GM19372 (cell line): Measurements from ENCODE around the gene PAPOLB.

Experiments
- ATAC-seq: cut with Tn5 transposase; IDR thresholded peaks from one replicate; pipeline ENCODE4 v1.9.1; 2021; ENCODE audit warnings: mild to moderate bottlenecking, low read depth, moderate library complexity; ENCODE audit not compliant: unreplicated experiment

The PAPOLB gene

DNA sequence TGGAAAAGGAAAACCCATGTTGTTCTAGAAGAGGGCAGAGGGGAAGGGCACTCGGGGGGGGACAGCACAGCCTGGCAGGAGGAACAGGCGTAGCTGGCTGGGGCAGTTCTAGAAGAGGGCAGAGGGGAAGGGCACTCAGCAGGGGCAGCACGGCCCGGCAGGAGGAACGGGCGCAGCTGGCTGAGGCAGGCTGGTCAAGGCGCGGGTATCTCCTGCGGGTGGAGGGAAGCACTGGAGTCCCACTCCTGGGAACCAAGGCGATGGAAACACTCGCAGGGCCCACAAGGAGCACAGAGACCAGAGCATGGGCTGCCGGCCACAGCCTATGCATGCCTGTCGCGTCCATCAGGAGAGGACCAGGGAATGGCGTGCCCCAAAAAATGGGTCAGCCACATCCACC is 36.7 kb downstream of the PAPOLB start:
- no peak for ATAC-seq

DNA sequence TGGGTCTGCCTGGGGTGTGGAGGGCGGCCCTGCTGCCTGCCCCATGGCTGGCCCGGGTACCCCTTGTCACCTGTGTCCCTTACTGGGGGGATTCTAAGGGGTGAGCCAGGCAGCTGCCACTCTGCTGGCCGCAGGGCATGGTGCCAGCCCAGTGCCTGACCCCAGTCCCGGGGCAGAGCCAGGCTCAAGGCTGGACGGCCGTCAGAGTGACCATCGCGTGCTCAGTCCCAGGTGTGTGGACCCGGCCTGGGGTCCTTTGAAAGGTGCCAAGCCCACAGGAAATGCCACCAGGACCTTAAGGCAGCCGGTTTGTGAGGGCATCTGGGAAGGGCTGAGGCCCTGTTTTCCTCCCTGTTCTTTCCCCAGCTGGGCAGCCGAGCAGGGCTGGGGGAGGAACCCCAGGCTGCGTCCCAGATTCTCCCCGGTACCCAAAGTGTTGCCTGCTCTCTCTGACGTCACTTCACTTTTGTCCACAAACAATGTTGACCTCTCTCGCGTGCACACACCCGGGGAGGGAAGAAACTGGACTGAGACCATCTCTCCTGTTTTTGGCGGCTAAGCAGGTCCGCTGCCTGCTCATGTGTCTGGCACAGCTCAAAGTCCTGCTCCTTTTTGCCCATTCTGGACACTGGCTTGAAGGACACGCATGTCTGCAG is 37.6 kb downstream of the PAPOLB start:
- ATAC-seq = no peak

DNA sequence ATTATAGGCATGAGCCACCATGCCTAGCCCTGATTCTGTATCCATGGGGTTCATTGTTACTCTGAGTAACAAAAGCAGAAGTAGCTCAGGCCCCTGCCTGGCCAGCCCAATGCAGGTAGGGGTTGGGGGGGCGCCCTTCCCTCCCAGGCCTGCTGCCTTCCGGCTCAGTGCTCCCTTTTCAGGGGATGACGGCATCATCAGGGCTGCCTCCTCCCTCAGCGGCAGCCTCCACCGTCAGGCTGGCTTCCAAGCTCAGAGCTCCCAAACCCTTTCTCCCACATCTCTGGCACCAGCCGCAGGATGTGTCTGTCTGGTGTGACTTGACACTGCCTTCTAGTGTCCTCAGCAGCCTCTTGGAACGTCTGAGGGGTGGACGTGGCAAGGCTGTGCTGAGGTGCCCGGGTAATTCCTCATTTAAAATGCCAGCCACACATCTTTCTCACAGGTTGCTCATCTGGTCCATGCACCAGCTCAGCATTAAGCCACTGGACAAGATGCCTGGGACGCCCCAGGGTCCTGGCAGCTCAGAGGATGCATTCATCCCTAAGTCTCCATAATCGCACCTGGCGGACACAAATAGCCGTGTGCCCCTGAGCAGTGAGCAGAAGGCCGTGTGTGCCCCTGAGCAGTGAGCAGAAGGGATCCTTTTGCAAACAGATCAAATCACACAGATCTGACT is 38.2 kb downstream of the PAPOLB start:
- ATAC-seq = no peak

DNA sequence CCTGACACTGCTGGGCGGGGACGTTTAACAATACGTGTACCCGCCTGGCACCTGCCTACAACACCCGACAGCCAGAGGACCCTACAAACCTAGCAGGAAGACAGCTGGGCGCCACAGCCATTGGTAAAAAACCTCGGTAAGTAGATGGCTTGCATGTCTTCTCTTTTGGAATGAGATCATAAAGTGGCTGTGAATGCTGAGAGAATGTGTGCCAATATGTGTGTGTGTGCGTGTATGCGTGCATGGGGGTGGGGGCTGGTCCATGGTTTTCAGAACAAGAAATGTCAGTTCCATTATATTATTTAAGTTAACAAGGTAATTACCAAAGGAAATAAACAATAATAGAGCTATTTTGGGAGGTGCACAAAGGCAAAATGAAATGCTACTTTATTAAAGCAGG is 39.2 kb downstream of the PAPOLB start:
- no peak for ATAC-seq

DNA sequence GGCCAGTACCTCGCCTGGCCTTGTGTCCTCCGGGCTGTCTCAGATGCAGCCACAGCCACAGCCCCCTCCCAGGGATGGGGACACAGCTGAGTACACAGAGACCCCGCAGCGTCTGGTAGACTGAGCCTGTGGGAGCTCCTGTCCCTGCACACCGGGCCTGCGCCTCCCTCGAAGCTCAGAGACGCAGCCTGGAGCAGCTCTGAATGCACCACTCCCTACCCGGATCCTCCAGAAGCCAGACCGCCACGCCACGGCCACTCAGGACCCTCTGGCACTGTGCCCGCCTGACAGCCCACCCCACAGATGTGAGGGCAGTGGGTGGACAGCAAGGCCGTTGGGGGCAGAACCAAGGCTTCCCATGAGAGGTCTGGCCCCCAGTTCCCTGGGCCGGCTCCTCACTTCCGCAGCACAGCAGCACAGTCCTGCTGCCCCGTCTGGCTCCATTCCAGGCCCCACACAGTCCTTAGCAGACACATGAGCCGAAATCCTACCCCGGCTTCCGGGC is 40.8 kb downstream of the PAPOLB start:
- no peak for ATAC-seq

DNA sequence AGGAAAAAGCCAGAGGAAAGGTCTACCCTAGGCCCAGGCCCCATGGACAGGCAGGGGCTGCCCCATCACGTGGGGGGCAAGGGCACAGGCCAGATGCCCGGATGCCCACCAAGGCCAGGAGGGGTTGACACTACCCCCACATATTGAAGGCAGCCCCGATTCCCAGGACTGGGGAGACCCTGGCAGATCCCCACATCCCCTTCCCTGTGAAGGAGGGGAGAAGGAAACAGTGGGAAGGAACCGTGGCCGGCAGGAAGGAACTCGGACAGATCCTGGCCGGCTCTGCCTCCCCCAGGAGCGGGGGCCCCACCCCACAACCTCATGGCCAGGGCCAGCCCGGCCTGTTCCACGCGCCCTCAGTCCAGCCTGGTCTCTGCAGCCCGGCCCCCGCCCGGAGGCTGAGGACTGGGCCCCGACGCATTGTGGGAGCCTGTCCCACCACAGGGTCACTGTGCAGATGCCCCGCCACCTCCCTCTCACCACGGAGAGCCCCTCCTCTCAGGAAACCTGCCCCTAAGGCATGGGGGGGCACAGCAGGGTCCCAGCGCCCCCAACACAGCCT is 41.3 kb downstream of the PAPOLB start:
- no peak for ATAC-seq

DNA sequence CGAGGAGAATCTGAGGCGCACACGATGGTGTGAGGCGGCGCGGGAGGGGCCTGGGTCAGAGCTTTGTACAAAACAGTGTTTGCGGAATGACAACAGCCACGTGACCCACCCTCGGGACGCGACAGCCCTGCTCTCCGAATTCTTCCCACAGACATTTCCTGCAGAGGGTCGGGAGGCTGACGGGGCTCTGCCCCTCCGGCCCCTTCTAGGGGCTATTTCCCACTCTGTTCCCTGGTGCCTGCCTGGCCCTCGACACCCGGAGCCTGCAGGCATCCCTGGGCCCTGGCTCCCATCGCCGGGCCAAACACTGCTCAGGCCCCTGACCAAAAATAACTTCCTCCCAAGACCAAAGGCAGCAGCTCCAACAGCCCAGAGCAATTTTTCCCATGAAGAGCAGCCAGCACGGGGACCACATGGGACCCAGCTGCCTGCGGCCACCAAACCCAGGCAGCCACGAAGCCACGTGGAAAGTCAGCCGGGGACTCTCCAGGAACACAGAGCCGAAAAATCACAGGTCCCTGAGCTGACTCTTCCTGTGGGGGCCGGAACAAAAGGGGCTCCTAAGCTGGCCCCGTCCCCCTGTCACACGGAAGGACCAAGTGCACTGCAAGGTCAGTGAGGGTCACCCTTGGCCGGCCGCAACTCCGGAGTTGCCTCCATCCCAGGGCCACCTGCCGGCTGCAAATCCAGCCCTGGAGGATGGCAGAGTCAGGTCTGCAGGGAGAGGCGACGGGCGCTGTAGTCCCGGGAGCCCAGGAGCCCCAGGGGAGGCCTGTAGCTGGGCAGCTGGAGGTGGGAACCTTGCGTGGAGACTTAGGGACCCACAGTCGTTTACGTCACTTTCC is 42.0 kb downstream of the PAPOLB start:
- no peak for ATAC-seq

DNA sequence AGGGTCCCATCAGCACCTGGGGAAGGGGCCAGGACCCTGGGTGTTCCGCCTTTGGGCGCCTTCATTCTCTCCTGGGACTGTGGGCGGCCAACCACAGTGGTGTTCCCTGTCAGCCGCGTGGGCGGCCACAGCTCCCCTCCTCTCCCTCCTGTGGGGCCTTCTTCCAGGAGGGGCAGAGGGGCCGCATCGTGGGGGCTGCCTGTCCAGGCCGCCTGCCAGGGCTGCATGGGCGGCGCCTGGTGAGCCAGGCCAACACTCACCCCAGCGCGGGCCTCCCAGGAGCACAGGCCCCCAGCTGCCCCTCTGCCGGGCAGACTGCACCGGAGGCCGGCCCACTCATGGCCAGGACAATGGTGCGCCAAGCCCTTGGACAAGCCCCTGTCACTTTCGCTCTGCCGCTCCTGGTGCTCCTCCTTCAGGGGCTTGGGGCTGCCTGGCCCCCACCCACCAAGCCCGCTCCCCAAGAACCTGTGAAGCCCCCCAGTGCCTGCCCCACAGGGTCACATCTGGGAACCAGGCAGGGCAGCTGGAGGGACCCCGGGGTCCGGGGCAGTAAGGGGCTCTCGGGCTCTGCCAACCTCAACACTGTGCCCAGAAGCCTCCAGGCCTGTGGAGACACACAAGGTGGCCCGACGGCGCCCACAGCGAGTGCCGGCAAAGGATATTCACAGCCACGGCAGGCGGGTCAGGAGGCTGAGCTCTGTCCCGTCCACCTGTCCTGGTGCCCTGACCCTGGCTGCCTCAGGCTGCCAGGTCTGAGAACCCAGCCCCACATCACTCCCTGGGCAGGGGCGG is 43.6 kb downstream of the PAPOLB start:
- no peak for ATAC-seq

DNA sequence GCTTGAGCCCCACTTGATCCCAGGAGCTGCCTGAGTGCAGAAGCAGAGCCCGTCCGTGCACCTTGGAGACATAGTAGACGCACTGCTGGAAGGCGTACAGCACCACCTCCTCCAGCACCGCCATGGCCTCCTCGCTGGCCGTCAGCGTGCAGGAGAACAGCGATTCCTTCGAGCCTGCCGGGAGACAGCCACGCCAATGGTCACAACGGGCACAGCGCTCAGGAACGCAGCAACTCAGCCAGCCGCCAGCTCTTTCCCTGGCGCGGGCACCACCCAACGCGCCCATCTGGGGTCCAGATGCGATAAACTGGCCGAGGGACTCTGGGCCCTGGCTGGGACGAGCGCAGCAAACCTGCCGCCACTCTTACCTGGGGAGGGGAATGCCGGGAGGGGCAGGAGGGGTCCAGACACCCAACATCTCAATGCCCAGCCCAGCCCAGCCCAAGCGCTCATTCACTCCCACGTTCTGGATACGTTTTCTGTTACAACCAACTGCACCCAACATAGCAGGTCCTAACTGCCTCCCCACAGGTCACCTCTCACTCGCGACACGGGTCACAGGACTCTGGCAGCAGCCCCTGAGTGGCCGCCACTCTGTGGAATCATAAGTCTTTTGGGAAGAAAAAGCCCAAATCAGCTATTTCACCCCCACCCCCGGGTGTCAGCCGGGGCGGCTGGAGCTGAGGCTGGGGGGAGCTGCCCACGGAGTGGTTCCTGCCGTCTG is 44.5 kb downstream of the PAPOLB start:
- no peak for ATAC-seq

DNA sequence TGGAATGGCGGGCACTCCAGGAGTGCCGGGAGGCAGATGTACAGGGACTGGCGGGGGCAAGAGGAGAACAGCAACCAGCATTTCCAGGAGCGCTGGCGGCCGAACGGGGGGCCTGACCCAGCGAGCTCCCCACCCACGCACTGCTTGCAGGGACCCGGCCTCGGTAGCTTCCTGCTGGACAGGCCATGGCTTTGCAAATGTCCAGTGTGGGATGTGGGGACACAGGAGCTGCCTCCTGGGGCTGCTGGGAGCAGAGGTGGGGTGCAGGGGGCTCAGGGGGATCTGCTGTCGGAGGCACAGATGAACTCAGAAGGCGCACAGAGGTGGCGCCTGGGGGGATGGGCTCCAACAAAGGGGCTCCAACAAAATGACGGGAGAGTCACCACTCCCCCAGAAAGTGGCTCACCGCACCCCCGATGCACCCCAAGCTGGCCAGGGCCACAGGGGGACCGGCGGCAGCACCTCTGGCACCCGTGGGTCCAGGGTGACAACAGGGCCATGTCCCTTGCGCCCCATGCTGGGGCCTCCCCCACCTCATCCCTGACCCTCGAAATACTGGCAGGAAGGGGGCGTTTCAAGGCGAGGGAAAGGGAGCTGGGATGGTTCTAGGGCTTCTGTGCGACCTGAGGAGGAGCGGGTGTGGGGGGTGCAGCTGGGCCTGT is 45.3 kb downstream of the PAPOLB start:
- ATAC-seq = no peak

DNA sequence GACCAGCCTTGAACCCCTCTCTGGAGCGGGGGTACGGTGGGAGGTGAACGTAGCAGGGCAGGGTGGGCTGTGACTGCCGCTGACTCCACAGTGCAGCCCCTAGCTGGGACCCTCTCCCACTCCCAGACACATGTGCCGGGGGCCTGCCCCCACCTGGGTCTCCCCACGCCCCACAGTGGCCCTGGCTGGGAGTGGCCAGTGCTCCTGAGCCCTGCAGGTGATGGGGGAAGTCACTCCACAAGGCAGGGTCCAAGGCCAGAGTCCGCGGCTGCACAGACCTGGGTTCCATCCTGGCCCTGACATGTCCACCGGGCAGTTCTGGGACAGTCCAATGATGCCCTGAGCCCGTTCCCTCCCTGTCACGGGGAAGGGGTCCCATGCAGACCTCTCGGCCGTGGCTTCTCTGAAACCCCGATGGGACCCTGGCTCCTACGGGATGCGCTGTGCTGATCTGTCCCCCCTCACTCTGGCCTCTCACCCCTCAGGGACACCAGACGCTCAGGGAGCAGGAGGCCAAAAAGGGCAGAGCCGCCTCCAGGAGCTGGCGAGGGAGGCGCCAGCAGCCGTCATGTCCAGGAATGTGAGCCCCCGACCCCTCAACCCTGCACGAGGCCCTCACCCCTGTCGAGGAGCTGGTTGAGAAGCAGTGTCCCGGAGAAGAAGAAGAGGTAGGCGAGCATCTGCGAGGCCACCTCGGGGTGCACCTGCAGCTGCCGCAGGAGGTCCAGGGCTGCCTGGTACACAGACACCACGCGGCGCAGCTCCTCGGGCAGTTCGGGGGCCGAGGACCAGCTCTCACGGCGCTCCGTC is 46.0 kb downstream of the PAPOLB start:
- no peak for ATAC-seq

DNA sequence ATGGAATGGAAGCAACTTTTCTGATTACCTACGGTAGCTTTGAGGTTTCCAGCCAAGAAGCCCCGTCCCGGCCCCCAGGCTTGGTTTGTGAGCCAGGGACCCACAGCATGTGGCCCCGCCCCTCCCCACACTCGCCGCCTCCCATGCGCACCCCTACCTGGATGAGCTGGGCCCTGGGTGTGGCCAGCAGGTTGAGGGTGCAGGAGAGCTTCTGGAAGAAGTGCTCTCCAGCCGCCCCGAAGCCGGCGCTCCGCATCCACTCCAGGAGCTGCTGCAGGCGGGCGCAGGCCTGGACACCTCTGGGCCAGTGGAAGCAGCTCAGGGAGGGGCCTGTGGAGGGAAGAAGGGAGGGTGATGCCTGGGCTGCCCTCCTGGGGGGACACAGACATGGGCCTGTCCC is 46.7 kb downstream of the PAPOLB start:
- ATAC-seq = no peak

DNA sequence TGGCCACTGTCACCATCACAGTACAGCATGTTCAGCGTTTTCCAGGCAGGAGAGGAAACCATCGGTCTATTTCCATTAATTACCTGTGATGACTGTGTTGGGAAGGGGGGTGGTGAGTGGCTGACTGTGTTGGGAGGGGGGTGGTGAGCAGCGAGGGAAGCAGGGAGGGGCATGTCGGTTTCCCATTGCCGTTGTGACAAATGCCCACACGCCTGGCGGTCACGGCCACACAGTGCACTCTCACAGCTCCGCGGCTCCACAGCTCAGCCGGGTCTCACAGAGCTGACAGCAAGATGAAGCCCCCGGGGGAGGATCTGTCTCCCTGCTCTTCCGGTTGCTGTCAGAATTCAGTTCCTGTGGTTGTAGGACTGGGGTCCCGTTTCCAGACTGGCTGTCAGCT is 47.4 kb downstream of the PAPOLB start:
- no peak for ATAC-seq

DNA sequence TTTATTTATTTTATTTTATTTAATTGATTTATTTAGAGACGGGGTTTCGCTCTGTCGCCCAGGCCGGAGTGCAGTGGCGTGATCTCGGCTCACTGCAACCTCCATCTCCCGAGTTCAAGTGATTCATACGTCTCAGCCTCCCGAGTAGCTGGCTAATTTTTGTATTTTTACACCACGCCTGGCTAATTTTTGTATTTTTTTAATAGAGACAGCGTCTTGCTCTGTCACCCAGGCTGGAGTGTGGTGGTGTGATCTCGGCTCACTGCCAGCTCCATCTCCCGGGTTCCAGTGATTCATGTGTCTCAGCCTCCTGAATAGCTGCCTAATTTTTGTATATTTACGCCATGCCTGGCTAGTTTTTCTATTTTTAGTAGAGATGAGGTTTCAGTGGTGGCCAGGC is 52.2 kb downstream of the PAPOLB start:
- ATAC-seq = no peak

DNA sequence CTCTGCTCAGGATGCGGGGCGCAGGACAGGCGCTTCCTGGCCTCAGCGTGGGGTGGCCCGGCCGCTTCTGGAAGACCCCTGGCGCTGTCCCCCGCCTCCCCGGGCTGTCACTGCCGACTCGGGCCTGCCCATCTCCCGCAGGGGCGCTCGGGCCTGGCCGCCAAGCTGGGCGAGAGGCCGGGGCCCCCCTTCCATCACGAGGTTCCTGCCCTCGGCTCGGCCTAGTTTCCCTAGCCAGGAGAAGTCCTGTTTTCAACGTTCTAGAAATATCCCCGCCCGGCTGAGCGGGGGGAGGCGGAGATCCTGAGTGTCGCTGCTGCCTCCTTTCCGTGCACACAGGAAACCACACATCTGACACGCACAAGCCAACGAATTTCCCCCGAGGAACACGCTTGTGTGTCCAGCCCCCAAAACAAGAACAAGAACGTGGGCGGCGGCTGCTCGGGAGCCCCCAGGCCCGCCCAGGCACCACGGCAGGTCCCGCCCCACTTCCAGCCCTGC is 52.7 kb downstream of the PAPOLB start:
- no peak for ATAC-seq

DNA sequence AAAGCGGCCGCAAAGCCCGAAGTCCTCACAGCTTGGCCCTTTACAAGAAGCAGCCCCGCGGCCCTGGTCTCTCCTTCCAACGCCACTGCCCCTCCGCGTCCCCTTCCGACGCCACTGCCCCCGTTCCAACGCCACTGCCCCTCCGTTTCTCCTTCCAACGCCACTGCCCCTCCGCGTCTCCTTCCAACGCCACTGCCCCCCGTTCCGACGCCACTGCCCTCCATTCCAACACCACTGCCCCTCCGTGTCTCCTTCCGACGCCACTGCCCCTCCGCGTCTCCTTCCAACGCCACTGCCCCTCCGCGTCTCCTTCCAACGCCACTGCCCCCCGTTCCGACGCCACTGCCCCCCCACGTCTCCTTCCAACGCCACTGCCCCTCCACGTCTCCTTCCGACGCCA is 53.3 kb downstream of the PAPOLB start:
- ATAC-seq = no peak

DNA sequence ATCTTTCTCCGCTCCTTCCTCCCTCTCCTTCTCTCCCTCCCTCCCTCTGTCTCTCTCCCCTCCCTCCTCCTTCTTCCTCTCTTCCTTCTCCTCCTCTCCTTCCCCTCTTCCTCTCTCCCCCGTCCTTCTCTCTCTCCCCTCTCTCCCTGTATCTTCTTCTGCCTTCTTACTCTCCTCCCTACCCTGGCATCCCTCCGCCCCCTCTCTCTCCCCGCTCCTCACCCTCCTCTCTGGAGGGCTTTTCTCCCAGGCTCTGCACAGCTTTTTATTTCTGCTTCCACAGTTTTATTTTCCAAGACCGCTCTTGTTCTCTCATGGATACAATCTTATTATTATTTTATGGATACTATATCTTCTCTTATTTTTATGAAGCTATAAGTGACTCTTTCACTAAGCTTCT is 53.8 kb downstream of the PAPOLB start:
- no peak for ATAC-seq
